ENCODE measurements around the gene E2F2.

DNA sequence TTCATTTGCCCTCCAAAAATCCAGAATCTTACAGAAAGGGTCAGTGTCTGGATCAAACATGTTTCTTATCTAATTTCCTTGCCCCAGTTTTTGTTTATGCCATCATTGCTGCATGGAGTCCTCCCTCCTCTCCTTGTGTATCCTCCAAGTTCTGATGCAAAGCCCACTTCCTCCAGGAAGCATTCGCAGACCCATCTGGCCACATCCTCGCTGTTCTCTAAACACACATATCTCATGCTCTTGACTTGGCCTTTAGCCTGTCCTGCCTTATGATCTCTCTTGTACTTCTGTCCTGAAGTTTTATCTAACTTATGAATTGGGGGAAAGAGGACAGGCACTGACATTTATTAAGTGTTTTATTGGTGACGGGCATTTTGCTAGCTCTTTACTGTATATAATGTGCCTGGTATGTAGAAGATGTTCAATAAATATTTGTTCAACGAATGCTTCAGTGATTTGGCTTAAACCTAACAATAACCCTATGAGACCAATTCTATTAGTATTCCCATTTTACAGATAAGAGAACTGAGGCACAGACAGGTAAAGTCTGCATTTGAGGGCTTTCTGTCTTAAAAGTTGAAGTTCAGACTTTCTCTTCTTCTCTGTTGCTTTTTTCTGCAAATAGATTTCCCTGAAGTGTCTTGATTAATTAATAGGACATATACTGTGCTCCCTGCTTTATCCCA is 47.4 kb upstream of the E2F2 start:
- TF ChIP-seq, protein P1, sequence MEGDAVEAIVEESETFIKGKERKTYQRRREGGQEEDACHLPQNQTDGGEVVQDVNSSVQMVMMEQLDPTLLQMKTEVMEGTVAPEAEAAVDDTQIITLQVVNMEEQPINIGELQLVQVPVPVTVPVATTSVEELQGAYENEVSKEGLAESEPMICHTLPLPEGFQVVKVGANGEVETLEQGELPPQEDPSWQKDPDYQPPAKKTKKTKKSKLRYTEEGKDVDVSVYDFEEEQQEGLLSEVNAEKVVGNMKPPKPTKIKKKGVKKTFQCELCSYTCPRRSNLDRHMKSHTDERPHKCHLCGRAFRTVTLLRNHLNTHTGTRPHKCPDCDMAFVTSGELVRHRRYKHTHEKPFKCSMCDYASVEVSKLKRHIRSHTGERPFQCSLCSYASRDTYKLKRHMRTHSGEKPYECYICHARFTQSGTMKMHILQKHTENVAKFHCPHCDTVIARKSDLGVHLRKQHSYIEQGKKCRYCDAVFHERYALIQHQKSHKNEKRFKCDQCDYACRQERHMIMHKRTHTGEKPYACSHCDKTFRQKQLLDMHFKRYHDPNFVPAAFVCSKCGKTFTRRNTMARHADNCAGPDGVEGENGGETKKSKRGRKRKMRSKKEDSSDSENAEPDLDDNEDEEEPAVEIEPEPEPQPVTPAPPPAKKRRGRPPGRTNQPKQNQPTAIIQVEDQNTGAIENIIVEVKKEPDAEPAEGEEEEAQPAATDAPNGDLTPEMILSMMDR (IDR thresholded peaks at IDR 0.05), result no peak
- TF ChIP-seq POLR2AphosphoS5 (IDR thresholded peaks at IDR 0.05; ENCODE audit: insufficient read depth in 1 of 2, low read depth in 1 of 2), result no peak

All from vagina (tissue), 2 donors.